GDM1 (cell line): Measurements from ENCODE around the gene ECM1.
A peak's percentile ranks its signal among the peaks of the same experiment; 100 is the strongest.

Experiments
- DNase-seq: peaks from one replicate; lab custom pipeline; 2025; lab: John Stamatoyannopoulos, UW

Gene ECM1

GRCh38 chr1:150545486-150546032, 37.6 kb downstream of the ECM1 start:
- DNase-seq, result no peak

GRCh38 chr1:150546294-150546937, 38.5 kb downstream of the ECM1 start:
- no peak for DNase-seq

GRCh38 chr1:150548324-150548631, 40.4 kb downstream of the ECM1 start:
- no peak for DNase-seq

- DNase-seq, result peak; percentile 42
Measured at GRCh38 chr1:150548632-150549495, 41.0 kb downstream of the ECM1 start, which contains the start of gene ADAMTSL4. Gene ADAMTSL4, plus strand, starts transcription at chr1:150549408. Its CDS starts 2,881 bp downstream, at chr1:150552289.

- DNase-seq, result no peak
Measured at GRCh38 chr1:150549496-150550221, 41.8 kb downstream of the ECM1 start.

GRCh38 chr1:150550222-150551050, 42.5 kb downstream of the ECM1 start:
- no peak for DNase-seq

GRCh38 chr1:150551051-150551783, 43.3 kb downstream of the ECM1 start:
- DNase-seq, result no peak

- no peak for DNase-seq
Measured at GRCh38 chr1:150551784-150552127, 43.8 kb downstream of the ECM1 start.

GRCh38 chr1:150552128-150552910, 44.4 kb downstream of the ECM1 start:
- peak; percentile 87 for DNase-seq

GRCh38 chr1:150552911-150553289, 45.0 kb downstream of the ECM1 start:
- DNase-seq, result no peak

- DNase-seq, result no peak
Measured at GRCh38 chr1:150553392-150554085, 45.6 kb downstream of the ECM1 start.

GRCh38 chr1:150554086-150554452, 46.2 kb downstream of the ECM1 start:
- no peak for DNase-seq

- DNase-seq, result no peak
Measured at GRCh38 chr1:150555198-150555970, 47.5 kb downstream of the ECM1 start.

GRCh38 chr1:150555971-150556865, 48.3 kb downstream of the ECM1 start:
- DNase-seq, result no peak

- no peak for DNase-seq
Measured at GRCh38 chr1:150557065-150557600, 49.2 kb downstream of the ECM1 start.

GRCh38 chr1:150557813-150558212, 49.9 kb downstream of the ECM1 start:
- DNase-seq, result no peak

- no peak for DNase-seq
Measured at GRCh38 chr1:150558303-150558704, 50.4 kb downstream of the ECM1 start.
